HG02973 (cell line): ENCODE measurements around the gene S1PR4.
"Not testable (repeated sequence)": the region's sequence is repeated elsewhere in the genome, so short reads cannot be mapped to it uniquely, and the experiment has no call there.

Source experiments
- ATAC-seq: cut with Tn5 transposase; IDR thresholded peaks from one replicate; pipeline ENCODE4 v1.9.1; 2021; ENCODE audit warnings: moderate library complexity; ENCODE audit not compliant: unreplicated experiment

Gene S1PR4

DNA sequence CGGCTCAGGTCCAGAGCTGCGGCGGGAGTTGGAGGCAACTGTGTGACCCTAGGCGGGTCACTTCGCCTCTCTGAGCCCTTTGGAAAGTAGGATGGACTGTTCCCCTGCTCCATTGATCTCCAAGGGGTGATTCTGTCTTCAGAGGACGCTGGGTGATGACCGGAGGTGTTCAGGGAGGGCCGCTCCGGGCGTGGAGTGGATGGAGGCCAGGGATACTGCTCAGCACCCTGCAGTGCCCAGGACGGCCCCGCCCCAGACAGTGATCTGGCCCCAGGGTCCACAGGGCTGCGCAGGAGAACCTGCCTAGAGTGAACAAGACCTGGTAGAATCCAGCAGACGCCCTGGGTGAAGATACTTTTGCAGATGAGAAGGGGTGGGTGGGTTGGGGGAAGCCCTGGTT lies 14.1 kb downstream of the S1PR4 start:
- ATAC-seq, result no peak

DNA sequence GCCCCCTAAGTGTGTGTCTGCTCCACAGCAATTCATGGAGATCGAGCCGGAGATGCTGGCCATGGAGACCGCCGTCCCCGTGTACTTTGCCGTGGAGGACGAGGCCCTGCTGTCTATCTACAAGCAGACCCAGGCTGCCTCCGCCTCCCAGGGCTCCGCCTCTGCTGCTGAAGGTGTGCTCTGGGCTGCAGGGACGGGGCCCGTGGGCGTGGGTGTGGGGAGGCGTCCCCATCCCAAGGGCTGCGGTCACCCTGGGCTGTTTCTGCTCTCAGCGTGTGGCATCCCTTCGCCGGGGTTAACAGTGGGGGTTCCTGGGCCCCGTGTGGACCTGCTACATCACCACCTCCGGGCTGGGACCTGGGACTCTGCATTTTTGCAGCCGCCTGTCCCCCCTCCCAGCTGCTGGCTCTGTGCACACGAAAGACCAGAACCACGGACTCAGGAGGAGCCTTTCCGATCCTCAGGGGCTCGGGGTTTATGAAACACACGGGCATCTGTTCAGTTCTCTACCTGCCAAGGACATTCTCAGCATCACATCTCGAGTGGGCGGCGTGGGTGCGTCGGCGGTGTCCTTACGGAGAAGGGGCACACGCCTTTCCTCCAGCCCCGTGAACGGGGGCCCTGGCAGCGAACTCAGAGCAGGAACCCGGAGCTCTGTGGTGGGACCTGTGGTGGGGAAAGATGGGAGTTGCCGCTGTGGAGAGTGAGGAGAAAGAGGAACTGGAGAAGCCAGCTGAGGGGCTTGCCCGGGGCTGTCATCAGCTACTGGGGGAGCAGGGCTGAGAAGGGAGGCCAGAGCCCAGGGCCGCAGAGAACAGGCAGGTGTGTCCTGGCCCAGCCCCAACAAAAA lies 14.9 kb downstream of the S1PR4 start:
- no peak for ATAC-seq

DNA sequence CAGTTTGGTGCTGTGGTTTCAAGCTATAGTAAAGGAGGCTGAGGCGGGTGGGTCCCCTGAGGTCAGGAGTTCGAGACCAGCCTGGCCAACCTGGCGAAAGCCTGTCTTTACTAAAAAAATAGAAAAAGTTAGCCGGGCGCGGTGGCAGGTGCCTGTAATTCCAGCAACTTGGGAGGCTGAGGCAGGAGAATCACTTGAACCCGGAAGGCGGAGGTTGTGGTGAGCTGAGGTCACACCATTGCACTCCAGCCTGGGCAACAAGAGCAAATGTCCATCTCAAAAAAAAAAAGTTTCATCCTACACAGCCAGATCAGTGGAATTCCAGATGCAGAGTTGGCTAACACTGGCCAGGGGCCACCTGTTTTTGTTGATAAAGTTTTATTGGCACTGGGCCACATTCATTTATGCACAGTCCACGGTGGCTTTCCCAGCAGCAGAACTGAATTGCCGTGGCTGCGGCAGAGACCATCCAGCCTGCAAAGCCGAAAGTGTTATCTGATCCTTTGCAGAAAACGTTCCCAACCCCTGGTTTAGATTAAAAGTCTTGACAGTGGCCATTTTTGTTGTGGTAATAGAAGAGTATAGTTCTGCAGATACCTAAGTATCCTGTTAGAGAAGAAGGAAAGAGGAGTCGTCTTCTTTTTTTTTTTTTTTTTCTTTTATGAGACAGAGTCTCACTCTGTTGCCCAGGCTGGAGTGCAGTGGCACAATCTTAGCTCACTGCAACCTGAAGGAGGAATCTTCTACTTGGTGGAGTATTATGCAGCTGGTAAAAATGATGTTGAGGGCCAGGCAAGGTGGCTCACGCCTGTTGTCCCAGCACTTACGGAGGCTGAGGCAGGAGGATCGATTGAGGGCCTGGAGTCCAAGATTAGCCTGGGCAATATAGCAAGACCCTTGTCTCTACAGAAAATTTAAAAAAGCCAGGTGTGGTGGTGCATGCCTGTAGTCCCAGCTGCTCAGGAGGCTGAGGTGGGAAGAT lies 15.8 kb downstream of the S1PR4 start:
- no peak for ATAC-seq

DNA sequence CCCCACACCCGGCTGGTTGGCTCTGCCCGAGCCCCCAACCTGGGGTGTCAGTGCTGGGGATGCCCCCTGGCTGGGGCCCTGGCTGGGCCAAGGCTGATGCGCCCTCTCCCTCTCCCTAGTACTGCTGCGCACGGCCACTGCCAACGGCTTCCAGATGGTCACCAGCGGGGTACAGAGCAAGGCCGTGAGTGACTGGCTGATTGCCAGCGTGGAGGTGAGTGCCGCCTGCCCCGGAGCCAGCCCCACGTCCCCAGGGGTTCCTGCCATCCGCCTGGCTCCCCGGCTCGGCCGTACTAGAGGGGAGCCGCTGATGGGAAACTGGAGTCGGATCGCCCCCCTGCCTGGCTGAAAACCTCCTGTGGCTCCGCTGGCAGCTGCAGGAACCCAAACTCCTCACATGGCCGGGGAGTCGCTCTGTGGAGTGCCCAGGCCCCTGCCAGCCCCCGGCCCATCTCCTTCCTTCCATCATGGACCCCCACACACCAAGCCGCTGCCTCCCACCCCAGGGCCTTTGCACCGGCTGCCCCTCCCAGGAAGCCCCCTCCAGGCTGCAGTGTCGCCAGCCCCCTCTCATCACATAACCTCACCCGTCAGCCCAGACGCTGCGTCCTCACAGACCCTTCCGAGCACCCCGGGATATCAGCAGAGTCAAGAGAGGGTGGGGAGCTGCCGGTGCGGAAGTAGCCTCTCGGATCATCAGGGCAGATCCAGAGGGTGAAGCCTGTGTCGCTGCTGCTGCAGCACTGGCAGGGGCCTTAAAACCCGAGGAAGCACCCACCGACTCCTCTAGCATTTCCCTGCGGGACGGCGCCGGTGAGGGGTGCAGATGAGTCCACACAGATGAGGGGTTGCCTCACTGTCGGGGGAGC lies 17.7 kb downstream of the S1PR4 start:
- no peak for ATAC-seq

GRCh38 chr19:3196933-3197205 lies 18.3 kb downstream of the S1PR4 start:
- ATAC-seq, result no peak

DNA sequence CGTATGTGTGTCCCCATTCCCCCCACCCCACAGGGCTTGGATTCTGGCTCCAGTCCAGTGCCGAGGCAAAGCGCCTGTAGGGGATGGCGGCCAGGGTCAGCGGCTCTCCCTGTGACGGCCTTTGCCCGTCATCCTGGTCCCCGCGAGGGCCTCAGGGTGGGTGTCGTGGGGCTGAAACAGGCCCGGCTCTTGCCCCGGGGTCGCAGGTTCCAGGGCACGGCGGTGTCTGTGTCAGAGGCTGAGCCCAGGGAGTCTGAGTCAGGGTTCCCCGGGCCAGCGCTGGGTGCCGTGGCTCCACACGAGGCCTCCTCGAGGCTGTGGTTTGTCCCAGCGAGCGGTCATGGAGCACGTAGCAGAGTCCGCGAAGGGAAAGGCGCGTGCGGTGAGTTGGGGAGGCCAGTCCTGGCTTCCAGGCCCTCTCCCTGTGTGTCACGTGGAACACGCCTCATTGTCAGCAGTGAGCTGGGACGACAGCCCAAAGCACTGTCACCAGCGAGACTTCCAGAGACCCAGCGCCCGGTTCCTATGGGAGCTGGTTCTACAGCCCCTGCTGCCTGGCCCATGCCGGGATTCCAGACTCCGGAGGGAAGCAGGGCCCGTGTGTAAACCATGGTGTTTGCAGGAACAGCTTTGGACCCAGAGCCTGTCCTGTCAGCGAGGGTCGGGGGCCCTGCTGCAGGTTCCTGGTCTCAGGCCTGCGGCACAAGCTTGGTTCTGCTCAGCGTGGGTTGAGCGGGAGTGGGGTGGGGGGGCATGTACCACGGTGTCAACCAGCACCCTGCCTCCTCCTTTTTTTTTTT lies 20.5 kb downstream of the S1PR4 start:
- no peak for ATAC-seq

- no peak for ATAC-seq
Observed at GRCh38 chr19:3201072-3201700, 22.6 kb downstream of the S1PR4 start.

GRCh38 chr19:3201911-3202310 lies 23.3 kb downstream of the S1PR4 start:
- no peak for ATAC-seq

DNA sequence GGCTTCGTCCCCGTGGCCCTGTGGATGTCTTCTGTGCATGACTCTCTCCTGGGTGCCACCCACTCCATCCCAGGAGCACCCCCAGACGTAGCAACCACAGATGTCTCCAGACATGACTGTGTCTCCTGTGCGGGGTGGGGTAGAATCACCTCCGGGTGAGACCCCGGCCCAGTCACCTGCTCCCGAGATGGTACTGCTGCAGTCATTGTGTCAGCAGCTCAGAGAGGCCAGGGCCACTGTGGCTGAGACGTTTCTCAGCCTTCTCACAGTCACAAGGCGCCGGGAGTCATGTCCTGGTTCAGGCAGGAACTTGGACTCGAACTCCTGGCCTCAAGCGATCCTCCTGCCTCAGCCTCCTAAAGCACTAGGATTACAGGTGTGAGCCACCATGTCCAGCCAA lies 23.8 kb downstream of the S1PR4 start:
- ATAC-seq, result no peak

GRCh38 chr19:3202895-3203294 lies 24.3 kb downstream of the S1PR4 start:
- ATAC-seq, result not testable (repeated sequence)

DNA sequence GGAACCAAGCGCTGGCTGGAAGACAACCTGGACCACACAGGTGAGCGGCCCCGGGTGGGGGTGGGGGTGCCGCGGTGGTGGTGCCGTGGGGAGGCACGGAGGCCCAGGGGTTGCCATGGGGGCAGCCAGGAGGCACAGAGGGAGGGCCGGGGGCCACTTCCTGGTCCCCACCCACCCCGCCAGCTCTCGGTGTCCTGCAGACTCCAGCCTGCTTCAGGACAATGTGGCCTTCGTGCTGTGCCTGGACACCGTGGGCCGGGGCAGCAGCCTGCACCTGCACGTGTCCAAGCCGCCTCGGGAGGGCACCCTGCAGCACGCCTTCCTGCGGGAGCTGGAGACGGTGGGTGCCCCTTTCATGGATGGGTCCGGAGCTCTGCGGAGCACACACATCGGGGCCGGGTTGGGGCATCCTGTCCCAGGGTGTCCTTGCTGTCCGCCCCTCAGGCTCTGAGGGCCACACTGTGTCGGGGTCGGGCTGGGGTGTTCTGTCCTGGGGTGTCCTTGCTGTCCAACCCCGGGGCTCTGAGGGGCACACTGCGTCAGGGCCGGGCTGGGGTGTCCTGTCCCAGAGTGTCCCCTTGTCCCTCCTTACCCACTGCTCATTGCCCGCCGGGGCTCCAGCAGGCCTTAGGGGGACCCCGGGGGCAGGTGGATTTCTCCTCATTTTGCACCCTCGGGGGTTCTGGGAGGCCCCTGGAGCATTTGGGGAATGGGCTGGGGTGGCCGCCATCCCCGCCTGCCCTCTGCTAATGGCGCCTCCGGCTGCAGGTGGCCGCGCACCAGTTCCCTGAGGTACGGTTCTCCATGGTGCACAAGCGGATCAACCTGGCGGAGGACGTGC lies 25.5 kb downstream of the S1PR4 start:
- no peak for ATAC-seq

DNA sequence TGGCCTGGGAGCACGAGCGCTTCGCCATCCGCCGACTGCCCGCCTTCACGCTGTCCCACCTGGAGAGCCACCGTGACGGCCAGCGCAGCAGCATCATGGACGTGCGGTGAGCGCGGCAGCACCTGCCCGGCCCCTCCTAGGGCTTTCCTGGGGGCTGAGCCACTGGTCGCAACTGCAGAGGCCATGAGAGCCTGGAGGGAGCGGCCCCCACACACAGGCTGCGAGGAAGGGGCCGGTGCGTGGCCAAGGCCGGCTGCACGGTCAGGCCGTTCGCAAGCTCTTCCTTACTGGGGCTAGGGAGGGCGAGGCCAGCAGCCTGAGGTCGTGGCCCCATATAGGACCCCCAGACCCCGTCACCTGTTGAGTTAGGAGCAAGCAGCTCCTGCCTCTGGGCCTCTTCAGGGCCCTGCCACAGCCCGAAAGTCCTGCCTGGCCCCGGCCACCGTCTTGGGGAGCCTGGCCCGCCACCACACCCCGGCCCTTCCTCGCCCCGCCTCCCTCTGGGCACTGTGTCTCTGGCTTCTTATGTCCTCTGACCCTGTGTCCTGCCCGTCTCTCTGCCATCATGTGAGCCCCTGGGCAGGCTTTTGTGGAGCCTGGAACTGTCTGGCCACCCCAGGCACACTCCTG lies 26.2 kb downstream of the S1PR4 start:
- ATAC-seq, result no peak

- no peak for ATAC-seq
Observed at GRCh38 chr19:3206216-3206953, 27.8 kb downstream of the S1PR4 start.

- no peak for ATAC-seq
Observed at GRCh38 chr19:3207461-3208242, 29.1 kb downstream of the S1PR4 start.

DNA sequence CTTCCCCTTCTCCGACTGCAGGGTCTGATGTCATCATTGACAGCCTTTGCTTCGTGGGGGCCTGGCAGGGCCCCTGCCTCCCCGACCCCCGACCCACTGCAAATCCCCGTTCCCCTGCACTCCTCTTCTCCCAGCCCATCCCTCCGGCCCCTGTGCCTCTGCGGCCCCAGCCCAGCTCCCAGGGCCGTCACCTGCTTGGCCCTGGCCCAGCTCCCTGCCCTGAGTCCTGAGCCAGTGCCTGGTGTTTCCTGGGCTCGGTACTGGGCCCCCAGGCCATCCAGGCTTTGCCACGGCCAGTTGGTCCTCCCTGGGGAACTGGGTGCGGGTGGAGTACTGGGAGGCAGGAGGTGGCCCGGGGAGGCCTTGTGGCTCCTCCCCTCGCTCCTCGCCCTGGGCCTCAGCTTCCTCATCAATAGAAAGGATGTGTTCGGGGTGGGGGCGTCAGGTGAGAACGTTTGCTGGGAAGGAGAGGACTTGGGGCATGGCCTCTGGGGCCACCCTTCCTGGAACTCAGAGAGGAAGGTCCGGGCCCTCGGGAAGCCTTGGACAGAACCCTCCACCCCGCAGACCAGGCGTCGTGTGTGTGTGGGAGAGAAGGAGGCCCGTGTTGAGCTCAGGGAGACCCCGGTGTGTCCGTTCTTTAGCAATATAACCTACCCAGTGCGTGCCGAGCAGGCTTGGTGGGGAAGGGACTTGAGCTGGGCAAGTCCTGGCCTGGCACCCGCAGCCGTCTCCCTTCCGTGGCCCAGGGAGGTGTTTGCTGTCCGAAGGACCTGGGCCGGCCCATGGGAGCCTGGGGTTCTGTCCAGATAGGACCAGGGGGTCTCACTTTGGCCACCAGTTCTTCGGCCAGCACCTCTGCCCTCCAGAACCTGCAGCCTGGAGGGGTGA lies 30.0 kb downstream of the S1PR4 start:
- ATAC-seq, result no peak
